ENCODE data around the gene SLC10A7.

GRCh38 chr4:146349306-146349705 is 172.4 kb downstream of the SLC10A7 start:
- TF ChIP-seq, protein P1, sequence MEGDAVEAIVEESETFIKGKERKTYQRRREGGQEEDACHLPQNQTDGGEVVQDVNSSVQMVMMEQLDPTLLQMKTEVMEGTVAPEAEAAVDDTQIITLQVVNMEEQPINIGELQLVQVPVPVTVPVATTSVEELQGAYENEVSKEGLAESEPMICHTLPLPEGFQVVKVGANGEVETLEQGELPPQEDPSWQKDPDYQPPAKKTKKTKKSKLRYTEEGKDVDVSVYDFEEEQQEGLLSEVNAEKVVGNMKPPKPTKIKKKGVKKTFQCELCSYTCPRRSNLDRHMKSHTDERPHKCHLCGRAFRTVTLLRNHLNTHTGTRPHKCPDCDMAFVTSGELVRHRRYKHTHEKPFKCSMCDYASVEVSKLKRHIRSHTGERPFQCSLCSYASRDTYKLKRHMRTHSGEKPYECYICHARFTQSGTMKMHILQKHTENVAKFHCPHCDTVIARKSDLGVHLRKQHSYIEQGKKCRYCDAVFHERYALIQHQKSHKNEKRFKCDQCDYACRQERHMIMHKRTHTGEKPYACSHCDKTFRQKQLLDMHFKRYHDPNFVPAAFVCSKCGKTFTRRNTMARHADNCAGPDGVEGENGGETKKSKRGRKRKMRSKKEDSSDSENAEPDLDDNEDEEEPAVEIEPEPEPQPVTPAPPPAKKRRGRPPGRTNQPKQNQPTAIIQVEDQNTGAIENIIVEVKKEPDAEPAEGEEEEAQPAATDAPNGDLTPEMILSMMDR (conservative IDR thresholded peaks at IDR 0.05 in 1 of 2, IDR thresholded peaks at IDR 0.05 in 1 of 2; ENCODE audit: extremely low read depth in 1 of 2, insufficient read depth in 1 of 2, low read depth in 1 of 2, low read length in 2 of 2) = no peak
- no peak for TF ChIP-seq EZH2 (IDR thresholded peaks at IDR 0.05; ENCODE audit: borderline replicate concordance, low read length)

Measured in mammary epithelial cell (primary cell).